Activated CD8-positive, alpha-beta memory T cell treated with anti-CD3 and anti-CD28 coated beads, Interleukin-2, amount 50 U/mL, for 24 hours (primary cell): Measurements from ENCODE around the gene TSPAN33.
"Not testable (repeated sequence)": the region's sequence is repeated elsewhere in the genome, so short reads cannot be mapped to it uniquely, and the experiment has no call there.

Experiments used
- DNase-seq: peaks from one replicate; pipeline ENCODE4 v3.0.0-alpha.2; 2020; ENCODE audit errors: extremely low read depth

TSPAN33 gene

GRCh38 chr7:129209067-129209926 is 64.8 kb downstream of the TSPAN33 start:
- no peak for DNase-seq

- peak; percentile 34 for DNase-seq
Measured at GRCh38 chr7:129210256-129210988, 65.9 kb downstream of the TSPAN33 start.

GRCh38 chr7:129210989-129211312 is 66.4 kb downstream of the TSPAN33 start:
- no peak for DNase-seq

GRCh38 chr7:129212126-129212525 is 67.6 kb downstream of the TSPAN33 start:
- no peak for DNase-seq

GRCh38 chr7:129212596-129212995 is 68.1 kb downstream of the TSPAN33 start:
- DNase-seq = no peak

GRCh38 chr7:129213828-129214227 is 69.3 kb downstream of the TSPAN33 start:
- DNase-seq = no peak

- DNase-seq = not testable (repeated sequence)
Measured at GRCh38 chr7:129215691-129216090, 71.2 kb downstream of the TSPAN33 start.

GRCh38 chr7:129216101-129216715 is 71.7 kb downstream of the TSPAN33 start:
- not testable (repeated sequence) for DNase-seq

GRCh38 chr7:129216821-129217416 is 72.4 kb downstream of the TSPAN33 start:
- DNase-seq = not testable (repeated sequence)

- peak; percentile 51 for DNase-seq
Measured at GRCh38 chr7:129218514-129219062, 74.1 kb downstream of the TSPAN33 start.

GRCh38 chr7:129219166-129219565 is 74.7 kb downstream of the TSPAN33 start:
- not testable (repeated sequence) for DNase-seq
